Measurements from ENCODE around the gene ZNF132. TPM values are rescaled to one million over a fixed set of nuclear protein-coding genes. Genes with fewer than 3 reads are reported as not detected.
A peak's percentile ranks its signal among the peaks of the same experiment; 100 is the strongest.

Gene ZNF132
- total and polyA plus RNA-seq, 3 donors from 2014 or later, result 5.5 to 11.6 (median 11.4) TPM

DNA sequence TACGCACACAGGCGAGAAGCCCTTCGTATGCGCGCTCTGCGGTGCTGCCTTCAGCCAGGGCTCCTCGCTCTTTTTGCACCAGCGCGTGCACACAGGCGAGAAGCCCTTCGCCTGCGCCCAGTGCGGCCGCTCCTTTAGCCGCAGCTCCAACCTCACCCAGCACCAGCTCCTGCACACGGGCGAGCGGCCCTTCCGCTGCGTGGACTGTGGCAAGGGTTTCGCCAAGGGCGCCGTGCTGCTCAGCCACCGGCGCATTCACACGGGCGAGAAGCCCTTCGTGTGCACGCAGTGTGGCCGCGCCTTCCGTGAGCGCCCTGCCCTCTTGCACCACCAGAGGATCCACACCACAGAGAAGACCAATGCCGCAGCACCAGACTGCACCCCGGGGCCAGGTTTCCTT lies 16.2 kb upstream of the ZNF132 start:
- no peak for DNase-seq
- no peak overlapping the region for H3K4me3 ChIP-seq
- H3K4me1 ChIP-seq, result no peaks in the 10 kb centered on the region
- 75 to 81% methylated on average over 18 to 25 of the region's 35 CpGs for WGBS, 2 donors
- no peaks in the 10 kb centered on the region for H3K27me3 ChIP-seq
- TF ChIP-seq POLR2A (IDR thresholded peaks at IDR 0.05), result no peak
- TF ChIP-seq, protein P1, sequence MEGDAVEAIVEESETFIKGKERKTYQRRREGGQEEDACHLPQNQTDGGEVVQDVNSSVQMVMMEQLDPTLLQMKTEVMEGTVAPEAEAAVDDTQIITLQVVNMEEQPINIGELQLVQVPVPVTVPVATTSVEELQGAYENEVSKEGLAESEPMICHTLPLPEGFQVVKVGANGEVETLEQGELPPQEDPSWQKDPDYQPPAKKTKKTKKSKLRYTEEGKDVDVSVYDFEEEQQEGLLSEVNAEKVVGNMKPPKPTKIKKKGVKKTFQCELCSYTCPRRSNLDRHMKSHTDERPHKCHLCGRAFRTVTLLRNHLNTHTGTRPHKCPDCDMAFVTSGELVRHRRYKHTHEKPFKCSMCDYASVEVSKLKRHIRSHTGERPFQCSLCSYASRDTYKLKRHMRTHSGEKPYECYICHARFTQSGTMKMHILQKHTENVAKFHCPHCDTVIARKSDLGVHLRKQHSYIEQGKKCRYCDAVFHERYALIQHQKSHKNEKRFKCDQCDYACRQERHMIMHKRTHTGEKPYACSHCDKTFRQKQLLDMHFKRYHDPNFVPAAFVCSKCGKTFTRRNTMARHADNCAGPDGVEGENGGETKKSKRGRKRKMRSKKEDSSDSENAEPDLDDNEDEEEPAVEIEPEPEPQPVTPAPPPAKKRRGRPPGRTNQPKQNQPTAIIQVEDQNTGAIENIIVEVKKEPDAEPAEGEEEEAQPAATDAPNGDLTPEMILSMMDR (IDR thresholded peaks at IDR 0.05), result no peak
- no peaks in the 10 kb centered on the region for H3K9me3 ChIP-seq
- no peak overlapping the region for H3K27ac ChIP-seq
- intact Hi-C loops (cut with DNase I; ENCODE audit: low total_unique reads), result no loop called here
- peaks cover 3% of the 10 kb centered on the region for H3K36me3 ChIP-seq (ENCODE audit: low read depth, missing control alignments)

DNA sequence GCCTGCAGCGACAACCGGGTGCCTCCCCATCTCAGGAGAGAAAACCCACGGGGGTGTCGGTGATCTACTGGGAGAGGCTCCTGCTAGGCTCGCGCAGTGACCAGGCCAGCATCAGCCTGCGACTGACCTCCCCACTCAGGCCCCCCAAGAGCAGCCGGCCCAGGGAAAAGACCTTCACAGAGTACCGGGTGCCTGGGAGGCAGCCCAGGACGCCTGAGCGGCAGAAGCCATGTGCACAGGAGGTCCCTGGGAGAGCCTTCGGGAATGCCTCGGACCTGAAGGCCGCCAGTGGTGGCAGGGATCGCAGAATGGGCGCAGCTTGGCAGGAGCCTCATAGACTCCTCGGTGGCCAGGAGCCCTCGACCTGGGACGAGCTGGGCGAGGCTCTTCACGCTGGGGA lies 15.4 kb upstream of the ZNF132 start:
- intact Hi-C loops (cut with DNase I; ENCODE audit: low total_unique reads), result no loop called here

DNA sequence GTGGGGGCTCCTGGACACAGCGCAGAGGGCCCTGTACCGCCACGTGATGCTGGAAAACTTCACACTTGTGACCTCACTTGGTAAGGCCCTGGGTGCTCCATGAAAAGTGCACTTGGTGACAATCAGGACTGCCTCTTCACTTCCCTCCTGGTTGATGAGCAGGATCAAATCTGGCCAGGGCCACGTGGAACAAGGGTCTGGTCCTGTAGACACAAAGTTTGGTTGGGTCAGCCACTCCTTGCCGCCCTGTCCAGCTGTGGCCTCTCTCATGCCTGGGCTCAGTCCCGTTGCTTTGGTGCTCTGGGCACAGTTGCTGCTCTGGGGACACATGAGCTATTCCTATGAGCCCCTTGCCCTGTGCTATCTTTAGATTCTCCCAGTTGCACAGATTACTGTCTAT lies 13.8 kb upstream of the ZNF132 start:
- intact Hi-C loops (cut with DNase I; ENCODE audit: low total_unique reads), result no loop called here
- no peak for TF ChIP-seq POLR2A (IDR thresholded peaks at IDR 0.05)
- TF ChIP-seq, protein P1 (IDR thresholded peaks at IDR 0.05), result no peak
- Histone ChIP-seq H3K36me3 (ENCODE audit: low read depth, missing control alignments) (peaks cover 3% of the 10 kb centered on the region), H3K4me3 (no peak overlapping the region), H3K27ac (no peak overlapping the region), H3K9me3 (no peaks in the 10 kb centered on the region), H3K4me1 (no peaks in the 10 kb centered on the region), H3K27me3 (no peaks in the 10 kb centered on the region)
- no peak for DNase-seq
- 89 to 100% methylated on average over 3 to 6 of the region's 6 CpGs for WGBS, 2 donors

More for the DNA sequence above, 15.4 kb upstream of the ZNF132 start:
- DNase-seq, result no peak
- WGBS, 2 donors, result 80 to 90% methylated on average over 10 to 21 of the region's 21 CpGs
- Histone ChIP-seq H3K9me3 (no peaks in the 10 kb centered on the region), H3K27me3 (no peaks in the 10 kb centered on the region), H3K4me1 (no peaks in the 10 kb centered on the region), H3K36me3 (ENCODE audit: low read depth, missing control alignments) (peaks cover 3% of the 10 kb centered on the region), H3K4me3 (no peak overlapping the region), H3K27ac (no peak overlapping the region)
- no peak for TF ChIP-seq POLR2A (IDR thresholded peaks at IDR 0.05)
- TF ChIP-seq, protein P1 (IDR thresholded peaks at IDR 0.05), result no peak

DNA sequence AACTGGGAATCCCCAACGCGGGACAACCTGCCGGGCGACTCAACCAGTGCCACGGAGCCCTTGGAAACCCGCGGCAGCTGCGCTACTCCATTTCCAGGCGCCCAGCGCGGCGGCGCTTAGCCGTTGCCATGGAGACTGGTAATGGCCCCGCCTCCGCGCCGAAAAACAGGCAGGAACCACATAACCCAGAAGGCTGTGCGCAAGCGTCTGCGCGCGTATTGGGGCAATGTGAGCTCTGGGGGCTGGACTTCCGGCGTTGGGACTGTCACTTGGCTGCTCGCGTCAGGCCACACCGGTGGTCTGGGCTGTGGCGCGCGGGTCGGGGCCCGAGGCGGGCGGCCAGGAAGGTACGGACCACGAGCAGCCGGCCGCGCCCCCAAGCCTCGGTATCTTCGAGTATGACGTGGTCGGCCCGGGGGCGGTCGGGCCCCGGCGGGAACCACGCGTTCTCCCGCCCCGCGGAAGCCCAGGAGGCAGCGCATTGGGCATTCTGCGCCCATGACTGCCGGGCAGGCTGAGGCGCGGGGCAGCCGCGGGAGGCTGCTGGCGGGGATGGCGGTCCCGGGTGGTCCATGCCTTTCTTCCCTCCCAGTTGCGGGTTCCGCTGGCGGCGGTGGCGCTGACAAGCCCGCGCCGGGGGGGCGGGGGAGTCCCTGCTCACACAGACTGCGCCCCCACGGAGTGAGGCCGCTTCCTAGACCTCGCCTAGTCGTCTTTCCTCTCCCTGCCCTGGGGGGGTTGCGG lies 11.6 kb upstream of the ZNF132 start, which contains the start of gene ZNF324B:
TSS of gene ZNF324B (plus strand) at position 265 of the 744 bp plus-strand sequence. CDS start 2,080 bp downstream, outside the sequence.
- peak; percentile 99 for DNase-seq
- Histone ChIP-seq H3K4me3 (peak within 1 kb of the TSS; percentile 81 to 90), H3K27ac (peak within 1 kb of the TSS in 1 of 2 donors; percentile 45), H3K4me1 (no peaks in the 10 kb centered on the region), H3K27me3 (no peaks in the 10 kb centered on the region), H3K9me3 (no peaks in the 10 kb centered on the region), H3K36me3 (ENCODE audit: low read depth, missing control alignments) (no peaks in the 10 kb centered on the region)
- no peak for TF ChIP-seq POLR2A (IDR thresholded peaks at IDR 0.05)
- TF ChIP-seq, protein P1 (IDR thresholded peaks at IDR 0.05), result no peak
- 0% methylated on average over 5 to 54 of the region's 79 CpGs for WGBS, 2 donors
- intact Hi-C loops (cut with DNase I; ENCODE audit: low total_unique reads), result no loop called here

All from testis (tissue), 3 donors.